Measurements from ENCODE around the gene ANGEL1.
A peak's percentile ranks its signal among the peaks of the same experiment; 100 is the strongest.

Gene ANGEL1

DNA sequence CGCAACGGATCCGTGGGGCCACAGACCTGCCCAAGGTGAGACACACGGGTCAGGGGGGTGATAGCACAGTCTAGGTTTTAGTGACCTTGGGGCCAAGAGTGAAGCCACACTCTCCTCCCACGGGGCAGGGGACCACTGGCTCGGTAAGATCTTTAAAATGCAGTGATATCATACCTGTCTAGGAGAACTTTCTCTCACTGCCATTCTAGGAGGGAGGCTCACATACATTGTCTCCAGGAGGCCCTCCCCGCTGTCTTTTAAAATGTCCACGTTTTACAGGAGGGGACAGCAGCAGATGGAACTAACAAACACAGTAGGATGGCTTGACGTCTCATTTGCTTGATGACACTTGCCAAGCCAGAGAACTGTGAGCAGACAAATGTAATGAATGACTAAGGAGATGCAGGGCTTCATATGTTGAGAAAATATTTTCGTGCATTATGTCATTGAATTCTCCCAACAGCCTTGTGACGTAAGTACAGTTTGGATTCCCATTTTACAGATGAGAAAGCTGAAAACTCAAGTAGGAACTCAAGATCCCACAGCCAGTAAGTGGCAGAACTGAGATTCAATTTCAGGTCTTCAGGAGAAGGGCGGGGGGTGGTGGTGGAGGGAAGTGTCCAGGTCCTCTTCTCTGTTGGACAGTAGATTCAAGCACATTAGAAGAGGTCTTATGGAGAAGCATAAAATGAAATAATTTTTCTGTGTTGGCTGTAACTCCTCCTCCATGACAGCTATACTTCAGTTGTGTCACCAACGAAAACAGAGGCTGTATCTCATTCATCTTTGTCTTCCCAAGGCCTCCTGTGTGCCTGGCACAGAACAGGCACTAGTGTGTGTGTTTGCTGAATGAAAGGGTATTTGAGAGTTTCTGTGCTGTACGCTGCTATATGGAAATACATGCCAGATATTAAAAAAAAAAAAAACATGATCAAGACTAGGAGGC is 49.3 kb downstream of the ANGEL1 start:
- no peak for DNase-seq

DNA sequence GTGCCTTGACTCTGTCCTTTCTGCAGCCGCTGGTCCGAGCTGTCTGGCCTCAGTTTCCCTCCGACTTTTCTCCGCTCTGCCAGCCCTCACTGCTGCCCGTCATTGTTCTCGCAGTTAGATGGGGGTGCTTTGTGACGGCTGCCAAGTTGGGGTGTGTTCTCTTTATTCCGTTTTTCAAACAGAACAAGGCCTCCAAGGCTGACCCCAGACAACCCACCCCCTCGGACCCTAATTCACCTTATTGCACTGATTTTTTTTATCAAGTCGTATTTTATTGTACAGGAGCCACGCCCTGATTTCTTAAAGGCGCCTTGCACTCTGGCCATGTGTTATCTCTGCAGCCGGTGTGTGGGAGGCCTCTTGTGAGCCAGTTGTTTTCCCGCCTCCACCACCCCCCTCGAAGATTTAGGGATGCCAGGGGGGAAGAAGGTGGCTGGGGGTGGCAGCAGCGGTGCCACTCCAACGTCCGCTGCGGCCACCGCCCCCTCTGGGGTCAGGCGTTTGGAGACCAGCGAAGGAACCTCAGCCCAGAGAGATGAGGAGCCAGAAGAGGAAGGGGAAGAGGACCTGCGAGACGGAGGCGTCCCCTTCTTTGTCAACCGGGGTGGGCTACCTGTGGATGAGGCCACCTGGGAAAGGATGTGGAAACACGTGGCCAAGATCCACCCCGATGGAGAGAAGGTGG is 50.1 kb downstream of the ANGEL1 start:
- no peak for DNase-seq

DNA sequence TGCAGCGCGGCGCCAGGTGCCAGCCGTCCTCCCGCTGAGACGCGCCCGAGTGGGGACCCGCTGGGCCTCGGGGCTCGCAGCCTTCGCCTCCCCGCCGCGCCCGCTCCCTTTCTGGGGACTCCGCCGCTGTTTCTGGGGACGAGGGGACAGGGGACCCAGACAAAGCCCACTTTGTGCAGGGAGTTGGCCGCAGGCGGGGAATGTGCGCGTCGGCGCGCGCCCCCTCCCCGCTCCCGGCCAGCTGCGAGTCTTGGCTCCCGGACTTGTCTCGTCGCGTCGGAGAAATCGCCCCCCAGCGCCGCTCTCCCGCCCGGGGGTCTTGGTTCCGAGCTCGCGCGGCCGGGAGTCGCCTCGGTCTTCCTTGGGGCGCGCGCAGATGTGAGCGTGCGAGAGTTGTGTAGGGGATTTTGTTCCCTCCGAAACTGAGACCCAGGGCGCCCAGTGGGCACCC is 50.7 kb downstream of the ANGEL1 start:
- no peak for DNase-seq

DNA sequence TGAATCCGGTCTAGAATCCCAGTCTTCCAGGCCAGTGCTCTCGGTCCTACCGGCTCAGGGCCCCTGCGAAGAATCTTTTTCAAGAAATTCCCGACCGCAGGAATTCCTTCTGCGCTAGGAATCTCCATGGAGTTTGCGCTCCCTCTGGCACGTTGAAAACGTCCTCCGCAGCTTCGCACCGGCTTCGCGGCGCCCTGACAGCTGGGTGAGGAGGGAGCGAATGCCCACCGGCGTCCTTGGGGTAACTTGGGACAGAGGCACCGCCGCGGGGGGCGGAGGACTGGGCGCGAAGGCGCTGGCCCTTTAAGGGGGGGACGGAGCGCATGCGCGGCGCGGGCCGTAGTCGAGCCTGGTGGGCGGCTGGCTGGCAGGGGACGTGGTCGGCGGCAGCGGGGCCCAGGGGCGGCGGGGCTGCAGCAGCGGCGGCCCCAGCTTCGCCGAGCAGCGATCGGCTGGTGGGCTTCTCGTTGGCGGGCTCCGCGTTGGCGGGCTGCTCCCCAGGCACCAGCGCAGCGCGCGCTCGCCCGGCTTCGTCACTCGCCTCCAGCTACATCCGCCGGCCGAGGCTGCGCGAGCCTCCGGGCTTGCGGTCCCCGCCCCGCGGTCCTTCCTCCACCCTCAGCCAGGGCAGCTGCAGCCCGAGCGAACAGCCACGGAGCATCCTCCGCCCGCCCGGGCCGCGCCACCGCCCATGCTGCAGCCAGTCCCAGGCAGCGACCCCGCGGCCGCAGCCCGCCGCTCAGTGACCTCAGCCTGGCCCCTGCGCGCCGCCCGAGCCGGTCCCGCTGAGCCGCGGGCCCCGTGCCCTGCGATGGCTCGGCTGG is 51.3 kb downstream of the ANGEL1 start, which contains the start of gene VASH1:
Gene VASH1 (plus strand): TSS at position 333 of the 824 bp plus-strand sequence. CDS start 1,354 bp downstream, outside the sequence.
- peak; percentile 71 to 81 for DNase-seq

DNA sequence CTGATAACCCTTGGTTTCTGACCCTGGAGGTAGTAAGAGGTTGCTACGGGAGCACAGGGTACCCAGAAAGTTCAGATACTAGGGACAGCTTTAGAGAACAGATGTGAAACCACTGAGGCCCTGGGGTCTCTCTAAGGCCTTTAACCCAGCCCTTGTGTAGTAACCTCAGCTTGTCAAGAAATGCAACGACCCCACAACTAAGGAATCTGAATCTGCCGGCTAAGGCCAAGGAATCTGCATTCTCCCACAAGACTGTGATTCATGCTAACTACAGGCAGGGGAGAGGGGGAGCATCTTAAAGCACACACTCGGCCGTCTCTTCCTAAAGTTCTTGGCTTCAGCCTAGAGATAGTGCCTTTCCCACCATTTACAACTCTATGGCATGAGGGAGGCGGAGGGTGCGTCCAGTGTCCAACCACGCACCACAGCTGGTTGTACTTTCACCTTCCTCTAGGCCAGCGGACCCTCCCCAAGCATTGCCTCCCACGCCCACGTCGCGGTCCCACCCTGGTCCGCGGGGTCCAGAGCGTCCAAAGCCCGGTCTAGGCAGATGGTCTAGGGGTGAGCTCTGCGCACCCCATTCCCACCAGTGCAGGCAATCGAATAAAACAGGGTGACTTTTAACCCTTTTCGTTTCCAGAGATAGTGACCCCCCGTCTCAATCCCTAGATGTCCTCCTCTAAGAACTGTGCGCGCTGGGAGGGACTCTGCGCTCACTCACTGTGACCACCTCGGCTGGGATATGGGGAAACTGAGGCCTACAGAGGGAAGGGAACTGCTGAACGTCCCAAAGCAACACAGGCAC is 52.1 kb downstream of the ANGEL1 start:
- DNase-seq: no peak

DNA sequence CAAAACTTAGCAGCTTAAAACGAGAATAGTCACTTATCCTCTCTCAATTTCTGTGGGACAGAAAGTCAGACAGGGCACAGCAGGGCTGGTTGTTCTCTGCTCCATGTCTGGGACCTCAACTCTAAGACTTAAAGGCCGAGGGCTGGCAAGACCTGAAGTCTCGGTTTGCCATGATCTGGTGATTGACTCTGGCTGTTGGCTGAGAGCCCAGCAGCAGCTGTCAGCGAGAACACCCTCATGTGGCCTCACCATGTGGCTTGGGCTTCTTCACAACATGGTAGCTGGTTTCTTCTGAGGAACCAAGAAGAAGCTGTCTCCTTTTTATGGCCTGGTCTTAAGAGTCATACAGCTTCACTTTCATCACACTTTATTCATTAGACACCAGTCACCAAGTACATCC is 53.1 kb downstream of the ANGEL1 start:
- DNase-seq: no peak

DNA sequence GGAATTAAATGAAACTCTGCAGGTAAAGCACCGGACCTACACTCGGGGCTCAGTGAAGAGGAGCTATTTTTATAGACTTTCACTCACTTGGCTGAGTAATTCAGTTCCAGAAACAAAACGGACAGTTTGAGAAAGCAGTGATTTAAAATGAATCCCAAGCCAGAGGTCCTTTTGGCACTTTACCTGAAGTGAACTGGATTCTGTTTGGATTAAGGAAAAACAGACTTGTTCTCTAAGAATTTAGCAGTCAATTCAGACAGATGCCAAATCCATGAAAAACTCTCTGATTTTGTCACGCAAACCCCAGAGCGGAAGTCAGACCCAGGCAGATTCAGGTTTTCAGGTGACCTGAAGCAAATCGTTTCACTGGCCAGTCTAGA is 56.3 kb downstream of the ANGEL1 start:
- DNase-seq: no peak

DNA sequence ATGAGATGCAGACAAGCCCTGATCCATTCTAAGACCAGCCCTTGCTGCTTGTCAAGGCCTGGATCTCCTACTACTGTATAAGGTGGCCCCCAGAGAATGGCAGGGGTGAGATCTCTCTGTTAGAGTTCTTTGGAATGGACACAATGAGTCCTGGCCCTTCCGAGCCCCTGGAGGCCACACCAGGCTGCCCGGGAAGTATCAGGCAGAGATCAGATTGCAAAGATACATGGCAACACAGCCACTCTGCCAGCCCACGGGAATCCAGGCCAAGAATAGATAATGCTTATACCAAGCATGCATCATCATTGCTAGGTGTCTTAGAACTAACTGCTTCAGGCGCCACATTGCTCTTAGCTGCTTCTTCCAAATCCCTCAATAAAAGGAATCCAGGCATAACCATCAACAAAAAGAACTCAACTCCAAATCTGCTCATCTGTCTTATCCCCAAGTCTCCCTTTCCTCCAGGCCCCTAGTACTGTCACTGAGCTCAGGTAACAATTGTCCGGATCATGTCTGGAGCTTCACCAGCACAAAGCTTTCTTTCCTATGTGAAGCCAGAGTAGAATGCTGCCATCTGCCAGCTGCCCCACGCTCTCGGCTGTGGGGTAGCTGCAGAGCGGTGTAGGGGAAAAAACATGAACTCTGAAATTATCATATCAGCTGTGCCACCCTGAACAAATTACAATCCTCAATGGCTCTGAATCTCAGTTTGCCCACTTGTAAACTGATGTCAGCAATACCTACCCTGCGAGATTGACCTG is 56.9 kb downstream of the ANGEL1 start:
- DNase-seq: no peak

DNA sequence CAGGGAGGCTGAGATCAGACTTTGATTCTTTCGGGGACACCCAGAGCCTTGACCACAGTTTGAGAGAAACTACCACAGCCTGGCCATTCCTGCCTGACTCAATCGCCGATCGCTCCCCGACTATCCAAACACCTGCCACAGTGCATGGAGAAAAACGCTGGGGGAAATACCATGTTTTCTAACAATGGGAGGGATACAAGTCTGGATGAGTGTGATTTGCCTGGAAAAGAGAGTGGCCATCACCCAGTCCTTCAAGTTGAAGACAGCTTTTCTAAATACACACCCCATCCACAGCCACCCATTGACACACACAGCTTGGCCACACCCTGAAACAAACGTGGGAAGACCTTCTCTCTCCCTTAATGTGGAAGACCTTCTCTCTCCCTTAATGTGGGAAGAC is 58.1 kb downstream of the ANGEL1 start:
- no peak for DNase-seq

DNA sequence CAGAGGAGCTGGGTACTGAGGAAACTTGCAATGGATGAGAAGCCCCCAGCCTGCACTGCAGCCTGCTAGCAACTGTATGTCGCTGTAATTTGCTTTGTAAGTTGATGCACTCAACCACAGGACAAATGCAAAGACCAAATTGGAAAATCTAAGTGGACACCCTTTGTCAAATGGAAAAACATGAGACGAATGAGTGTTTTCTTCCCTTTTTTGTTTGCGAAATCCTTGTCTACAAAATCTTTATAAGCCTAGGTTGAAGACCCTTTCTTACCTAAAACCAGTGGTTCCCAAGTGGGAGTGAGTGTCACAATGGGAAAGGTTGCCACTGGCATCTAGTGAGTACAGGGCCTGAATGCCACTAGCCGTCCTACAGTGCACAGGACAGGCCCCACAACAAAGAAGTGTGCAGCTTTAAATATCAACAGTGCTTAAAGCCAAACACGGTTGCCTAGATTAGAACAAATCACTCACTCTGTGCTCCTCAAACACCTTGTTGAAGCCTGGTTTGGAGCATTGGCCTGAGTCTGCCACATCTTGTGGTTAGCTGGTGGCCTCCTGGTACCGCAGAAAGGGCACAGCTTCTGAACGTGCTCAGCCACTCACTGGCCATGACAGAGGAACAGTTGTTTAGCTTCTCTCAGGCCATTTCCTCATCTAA is 59.0 kb downstream of the ANGEL1 start:
- no peak for DNase-seq

DNA sequence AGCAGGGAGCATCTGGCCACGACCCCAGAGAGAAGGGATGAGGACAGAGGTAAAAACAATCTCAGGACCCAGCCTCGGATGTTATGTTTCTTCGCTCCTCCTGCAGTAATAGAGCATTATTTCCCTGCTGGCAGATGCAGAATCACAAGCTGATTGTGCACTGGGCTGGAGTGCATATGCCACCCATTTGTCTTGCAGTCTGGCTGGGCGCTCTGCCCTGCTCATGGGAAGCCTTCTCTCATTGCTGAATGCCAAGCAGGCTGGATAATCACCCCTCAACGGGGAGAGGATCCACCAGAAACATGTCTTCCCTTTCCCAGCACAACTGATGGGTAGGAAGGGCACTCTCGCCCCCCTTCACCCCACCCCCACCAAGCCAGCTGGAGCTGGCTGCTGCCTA is 59.9 kb downstream of the ANGEL1 start:
- no peak for DNase-seq

DNA sequence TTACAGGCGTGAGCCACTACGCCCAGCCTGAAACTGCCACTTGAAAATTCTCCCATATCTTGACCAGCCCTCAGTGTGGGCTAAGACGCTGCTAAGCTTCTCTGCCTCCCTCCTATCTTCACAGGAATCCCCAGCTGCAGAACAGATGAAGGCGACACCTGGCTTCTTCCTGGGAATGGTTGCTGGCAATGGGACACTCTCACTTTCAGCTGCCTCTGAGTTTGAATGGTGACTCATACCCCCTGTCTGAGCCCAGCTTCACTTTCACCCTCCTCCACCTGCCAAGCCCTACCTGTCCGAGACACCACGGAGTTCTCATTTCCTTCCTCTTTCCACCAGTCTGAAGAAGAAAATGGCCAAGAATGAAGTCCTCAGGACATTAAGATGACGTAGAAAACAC is 69.7 kb downstream of the ANGEL1 start:
- DNase-seq: no peak

DNA sequence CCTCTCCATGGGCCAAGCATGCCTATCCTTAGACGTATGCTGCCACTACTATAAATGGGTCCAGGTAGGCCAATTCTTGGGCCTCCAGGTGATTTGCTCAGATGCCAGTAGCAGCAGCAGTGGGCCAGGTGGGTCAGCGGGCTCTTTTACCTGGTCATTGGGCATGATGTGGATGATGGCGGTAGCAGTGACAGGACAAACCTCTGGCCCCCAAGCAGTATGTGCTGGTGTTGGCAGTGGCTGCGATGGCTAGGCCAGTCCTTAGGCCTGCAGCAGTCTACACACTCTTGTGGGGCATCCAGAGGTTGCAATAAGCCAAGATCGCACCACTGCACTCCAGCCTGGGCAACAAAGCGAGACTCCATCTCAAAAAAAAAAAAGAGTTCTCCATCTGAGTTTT is 70.5 kb downstream of the ANGEL1 start:
- DNase-seq: no peak

DNA sequence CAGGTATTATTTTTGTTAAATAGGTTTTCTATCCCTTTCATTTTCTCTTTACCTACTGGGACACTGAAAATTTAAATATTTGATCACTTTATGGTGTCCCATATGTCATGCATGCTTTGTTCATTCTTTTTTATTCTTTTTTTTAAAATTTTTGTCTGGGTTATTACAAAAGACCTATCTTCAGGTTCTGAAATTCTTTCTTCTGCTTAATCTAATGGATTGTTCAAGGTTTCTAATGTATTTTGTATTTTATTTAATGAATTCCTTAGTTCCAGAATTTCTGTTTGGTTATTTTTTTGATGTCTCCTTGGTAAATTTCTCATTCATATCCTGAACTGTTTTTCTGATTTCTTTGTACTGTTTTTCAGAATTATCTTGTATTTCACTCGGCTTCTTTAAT is 71.6 kb downstream of the ANGEL1 start:
- DNase-seq: no peak
